ENCODE measurements around the gene MRC2. TPM values are rescaled to one million over a fixed set of nuclear protein-coding genes. Genes with fewer than 3 reads are reported as not detected.

MRC2 gene
- total RNA-seq, 1 donor from 2014 or later = 45.9 TPM

- H3K36me3 ChIP-seq (ENCODE audit: control insufficient read depth, insufficient read depth, low read length) = no peaks in the 10 kb centered on the region
- DNase-seq (ENCODE audit: low read depth) = no peak
- no peaks in the 10 kb centered on the region for H3K27me3 ChIP-seq (ENCODE audit: control insufficient read depth, insufficient read depth, low read length)
- TF ChIP-seq, protein P1, sequence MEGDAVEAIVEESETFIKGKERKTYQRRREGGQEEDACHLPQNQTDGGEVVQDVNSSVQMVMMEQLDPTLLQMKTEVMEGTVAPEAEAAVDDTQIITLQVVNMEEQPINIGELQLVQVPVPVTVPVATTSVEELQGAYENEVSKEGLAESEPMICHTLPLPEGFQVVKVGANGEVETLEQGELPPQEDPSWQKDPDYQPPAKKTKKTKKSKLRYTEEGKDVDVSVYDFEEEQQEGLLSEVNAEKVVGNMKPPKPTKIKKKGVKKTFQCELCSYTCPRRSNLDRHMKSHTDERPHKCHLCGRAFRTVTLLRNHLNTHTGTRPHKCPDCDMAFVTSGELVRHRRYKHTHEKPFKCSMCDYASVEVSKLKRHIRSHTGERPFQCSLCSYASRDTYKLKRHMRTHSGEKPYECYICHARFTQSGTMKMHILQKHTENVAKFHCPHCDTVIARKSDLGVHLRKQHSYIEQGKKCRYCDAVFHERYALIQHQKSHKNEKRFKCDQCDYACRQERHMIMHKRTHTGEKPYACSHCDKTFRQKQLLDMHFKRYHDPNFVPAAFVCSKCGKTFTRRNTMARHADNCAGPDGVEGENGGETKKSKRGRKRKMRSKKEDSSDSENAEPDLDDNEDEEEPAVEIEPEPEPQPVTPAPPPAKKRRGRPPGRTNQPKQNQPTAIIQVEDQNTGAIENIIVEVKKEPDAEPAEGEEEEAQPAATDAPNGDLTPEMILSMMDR (IDR thresholded peaks at IDR 0.05; ENCODE audit: insufficient read depth, low read length, poor library complexity, severe bottlenecking) = no peak
- no peak overlapping the region for H3K4me3 ChIP-seq (ENCODE audit: low read depth, low read length)
Observed at GRCh38 chr17:62701706-62702085, 74.2 kb downstream of the MRC2 start.

- DNase-seq (ENCODE audit: low read depth) = no peak
- Histone ChIP-seq H3K36me3 (ENCODE audit: control insufficient read depth, insufficient read depth, low read length) (no peaks in the 10 kb centered on the region), H3K27me3 (ENCODE audit: control insufficient read depth, insufficient read depth, low read length) (no peaks in the 10 kb centered on the region), H3K4me3 (ENCODE audit: low read depth, low read length) (no peak overlapping the region)
- TF ChIP-seq, protein P1 (IDR thresholded peaks at IDR 0.05; ENCODE audit: insufficient read depth, low read length, poor library complexity, severe bottlenecking) = no peak
Observed at GRCh38 chr17:62702746-62703260, 75.3 kb downstream of the MRC2 start.

- Histone ChIP-seq H3K4me3 (ENCODE audit: low read depth, low read length) (peak overlapping the region; percentile 52), H3K36me3 (ENCODE audit: control insufficient read depth, insufficient read depth, low read length) (no peaks in the 10 kb centered on the region), H3K27me3 (ENCODE audit: control insufficient read depth, insufficient read depth, low read length) (no peaks in the 10 kb centered on the region)
- DNase-seq (ENCODE audit: low read depth) = peak; percentile 71
- TF ChIP-seq, protein P1 (IDR thresholded peaks at IDR 0.05; ENCODE audit: insufficient read depth, low read length, poor library complexity, severe bottlenecking) = no peak
Observed at GRCh38 chr17:62703261-62703775, 75.8 kb downstream of the MRC2 start.

DNA sequence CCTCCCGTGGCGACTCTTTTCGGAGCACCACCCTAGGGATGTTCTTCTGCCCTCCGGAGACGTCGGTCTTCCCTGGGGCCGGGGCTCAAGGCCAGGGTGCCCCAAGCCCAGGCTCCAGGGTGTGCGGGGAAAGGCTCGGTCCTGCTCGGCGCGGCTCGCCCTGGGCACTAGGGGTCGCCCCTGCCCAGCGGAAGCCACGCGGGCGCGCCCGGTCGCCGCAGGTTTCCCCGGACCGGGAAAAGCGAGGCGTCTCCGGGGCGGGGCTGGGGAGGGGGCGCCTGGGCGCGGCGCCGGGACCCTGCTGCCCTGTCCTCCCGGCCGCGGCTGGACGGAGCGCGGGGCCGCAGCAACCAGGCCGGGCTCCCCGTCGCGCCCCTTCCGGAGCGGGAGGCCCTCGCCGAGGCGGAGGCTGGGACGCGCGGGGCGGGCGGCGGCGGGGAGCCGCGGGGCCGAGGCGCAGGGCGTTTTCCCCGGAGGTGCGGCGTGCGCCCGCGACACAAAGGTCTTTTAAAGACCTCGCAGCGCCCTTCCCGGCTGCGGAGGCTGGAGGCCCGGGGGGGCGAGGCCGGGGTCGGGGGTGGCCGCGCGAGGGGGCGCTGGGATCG lies 76.4 kb downstream of the MRC2 start:
- Histone ChIP-seq H3K27me3 (ENCODE audit: control insufficient read depth, insufficient read depth, low read length) (no peaks in the 10 kb centered on the region), H3K4me3 (ENCODE audit: low read depth, low read length) (peak overlapping the region; percentile 52), H3K36me3 (ENCODE audit: control insufficient read depth, insufficient read depth, low read length) (no peaks in the 10 kb centered on the region)
- TF ChIP-seq, protein P1 (IDR thresholded peaks at IDR 0.05; ENCODE audit: insufficient read depth, low read length, poor library complexity, severe bottlenecking) = peak; percentile 56
- no peak for DNase-seq (ENCODE audit: low read depth)

GRCh38 chr17:62704381-62704971 lies 77.0 kb downstream of the MRC2 start:
- TF ChIP-seq, protein P1 (IDR thresholded peaks at IDR 0.05; ENCODE audit: insufficient read depth, low read length, poor library complexity, severe bottlenecking) = no peak
- DNase-seq (ENCODE audit: low read depth) = no peak
- Histone ChIP-seq H3K36me3 (ENCODE audit: control insufficient read depth, insufficient read depth, low read length) (no peaks in the 10 kb centered on the region), H3K27me3 (ENCODE audit: control insufficient read depth, insufficient read depth, low read length) (no peaks in the 10 kb centered on the region), H3K4me3 (ENCODE audit: low read depth, low read length) (peak overlapping the region; percentile 52)

All from kidney epithelial cell (primary cell).